Spleen (tissue), 11 donors: ENCODE results near the gene CYP2E1. TPM values are rescaled to one million over a fixed set of nuclear protein-coding genes. Genes with fewer than 3 reads are reported as not detected.
"Not testable (repeated sequence)": the region's sequence is repeated elsewhere in the genome, so short reads cannot be mapped to it uniquely, and the experiment has no call there.

Source experiments
- DNase-seq: peaks from one replicate; pipeline ENCODE4 v3.0.0-alpha.2; 2020
- H3K27ac ChIP-seq, 8 donors: fragments of 200-600 bp; sonication (generic) in 7 of 8; 1 replicate in 4 of 8; 2 replicates in 4 of 8; pipeline versions ENCODE4 v1.5.0 to v1.8.0; 2016 to 2021; ENCODE audit warnings: inconsistent platforms in 4 of 8, mild to moderate bottlenecking in 4 of 8, moderate library complexity in 1 of 8
- H3K27me3 ChIP-seq, 7 donors: fragments of 200-600 bp; sonication (generic) in 6 of 7; replicated peaks in 1 of 7; 1 replicate in 4 of 7; 2 replicates in 3 of 7; pipeline versions ENCODE4 v1.5.0 to v1.8.0; 2016 to 2021; ENCODE audit warnings: inconsistent platforms in 3 of 7, mild to moderate bottlenecking in 1 of 7
- H3K36me3 ChIP-seq, 6 donors: fragments of 200-600 bp; sonication (generic) in 5 of 6; 1 replicate in 4 of 6; 2 replicates in 2 of 6; pipeline versions ENCODE4 v1.5.0 to v1.8.0; 2016 to 2021; ENCODE audit warnings: inconsistent platforms in 2 of 6
- H3K4me1 ChIP-seq, 6 donors: fragments of 200-600 bp; sonication (generic) in 5 of 6; 1 replicate in 3 of 6; 2 replicates in 3 of 6; pipeline versions ENCODE4 v1.5.0 to v1.8.0; 2016 to 2021; ENCODE audit warnings: inconsistent platforms in 3 of 6
- H3K4me3 ChIP-seq, 8 donors: fragments of 200-600 bp; sonication (generic) in 7 of 8; 1 replicate in 4 of 8; 2 replicates in 4 of 8; pipeline versions ENCODE4 v1.5.0 to v1.8.0; 2016 to 2021; ENCODE audit warnings: inconsistent platforms in 4 of 8, mild to moderate bottlenecking in 4 of 8, moderate library complexity in 2 of 8
- H3K9me3 ChIP-seq, 8 donors: fragments of 200-600 bp; sonication (generic) in 7 of 8; 1 replicate in 4 of 8; 2 replicates in 4 of 8; pipeline versions ENCODE4 v1.5.0 to v1.8.0; 2016 to 2021; ENCODE audit warnings: inconsistent platforms in 4 of 8
- CTCF ChIP-seq, 11 experiments: fragments of 200-600 bp in 7 of 11; fragments of 450-650 bp in 4 of 11; sonication (generic) in 4 of 11; IDR thresholded peaks in 8 of 11; conservative IDR thresholded peaks in 3 of 11; 1 replicate in 7 of 11; 2 replicates in 4 of 11; pipeline versions ENCODE4 v1.4.0 to v1.8.0; 2016 to 2021; ENCODE audit warnings: antibody characterized with exemption in 11 of 11, inconsistent platforms in 4 of 11, mild to moderate bottlenecking in 1 of 11
- POLR2A ChIP-seq, 3 donors: fragments of 450-650 bp; IDR thresholded peaks; one replicate each; pipeline ENCODE4 v1.5.1; 2017; ENCODE audit warnings: antibody characterized with exemption in 3 of 3, mild to moderate bottlenecking in 1 of 3
- POLR2AphosphoS5 ChIP-seq, 3 donors: sonication (generic); formaldehyde crosslinking; IDR thresholded peaks; one replicate each; pipeline ENCODE4 v1.5.1; 2017; ENCODE audit warnings: antibody characterized with exemption in 3 of 3
- WGBS, 5 donors: extraction: QIAGEN DNeasy Blood & Tissue Kit in 3 of 5; methylation state at CpG; one replicate each; pipeline versions ENCODE4 v1.1.5 to v1.1.7; 2013 to 2018; 5-methylcytosine and 5-hydroxymethylcytosine counted together
- intact Hi-C: fragments of 100-400 bp; cut with DNase I; formaldehyde crosslinking; loops from one replicate; pipeline ENCODE4 v1.15.0; 2023; ENCODE audit warnings: low total_unique reads
- polyA plus RNA-seq, 3 donors: library from polyadenylated mRNA; stranded (reverse); fragments of 200-250 nt; gene quantifications; one replicate each; pipeline ENCODE4 v1.2.1, GENCODE V29; 2013
- total RNA-seq, 7 donors: library from RNA; depleted of rRNA in 3 of 7; stranded (reverse); fragments of >200 nt in 3 of 7; fragmentation: NEBNext Ultra II Directional in 4 of 7; extraction: Animal tissue kit (Norgen Biotek cat#: 25700) in 4 of 7; gene quantifications; one replicate each; pipeline versions ENCODE4 v1.1.0 to v1.2.1, GENCODE V29; 2016 to 2021
- donor health status: healthy with polysubstance abuse.
- donor health status: DM: no; HTN: no; CAD: no; lungs with moderate emphysema.
- donor health status: DM: no; HTN: no; CAD: no.
- donor health status: Bipolar disorder and iron deficiency.
- donor health status: healthy.
- donor health status: DM: no; HTN: no; CAD: no.
- donor health status: DM: yes; HTN: yes; CAD: no.

Gene CYP2E1
- total and polyA plus RNA-seq, 10 donors: 0.61 to 4.0 (median 1.5) TPM

GRCh38 chr10:133567609-133568286, 40.6 kb downstream of the CYP2E1 start:
- no peak overlapping the region for H3K4me3 ChIP-seq
- DNase-seq: no peak
- H3K27me3 ChIP-seq: peaks cover 0 to 36% (median 7%) of the 10 kb centered on the region in 7 donors
- intact Hi-C loops: no loop called here
- no peaks in the 10 kb centered on the region for H3K4me1 ChIP-seq
- WGBS, 5 donors: 88 to 92% (median 90%) methylated on average over 18 to 29 of the region's 29 CpGs
- peaks cover 0 to 32% (median 14%) of the 10 kb centered on the region in 8 donors for H3K9me3 ChIP-seq
- no peaks in the 10 kb centered on the region for H3K36me3 ChIP-seq
- no peak overlapping the region for H3K27ac ChIP-seq
- no peak for TF ChIP-seq CTCF (IDR thresholded peaks at IDR 0.05 in 8 of 11, conservative IDR thresholded peaks at IDR 0.05 in 3 of 11)
- no peak for TF ChIP-seq POLR2A (IDR thresholded peaks at IDR 0.05)
- TF ChIP-seq POLR2AphosphoS5 (IDR thresholded peaks at IDR 0.05): no peak

GRCh38 chr10:133568287-133568614, 41.1 kb downstream of the CYP2E1 start:
- Histone ChIP-seq H3K27me3 (peaks cover 0 to 36% (median 7%) of the 10 kb centered on the region in 7 donors), H3K9me3 (peaks cover 1 to 37% (median 19%) of the 10 kb centered on the region in 8 donors), H3K36me3 (no peaks in the 10 kb centered on the region), H3K4me1 (no peaks in the 10 kb centered on the region), H3K27ac (no peak overlapping the region), H3K4me3 (no peak overlapping the region)
- no peak for TF ChIP-seq POLR2AphosphoS5 (IDR thresholded peaks at IDR 0.05)
- no peak for TF ChIP-seq POLR2A (IDR thresholded peaks at IDR 0.05)
- no peak for TF ChIP-seq CTCF (IDR thresholded peaks at IDR 0.05 in 8 of 11, conservative IDR thresholded peaks at IDR 0.05 in 3 of 11)
- WGBS, 5 donors: 87 to 92% (median 89%) methylated on average over 14 to 22 of the region's 22 CpGs
- no peak for DNase-seq
- intact Hi-C loops: no loop called here

GRCh38 chr10:133568831-133569527, 41.8 kb downstream of the CYP2E1 start:
- H3K27me3 ChIP-seq: peaks cover 0 to 36% (median 7%) of the 10 kb centered on the region in 7 donors
- H3K27ac ChIP-seq, intact Hi-C loops, DNase-seq, H3K4me1 ChIP-seq, H3K36me3 ChIP-seq: not testable (repeated sequence)
- H3K4me3 ChIP-seq: peak overlapping the region in 1 of 8 donors; percentile 37
- 15 to 68% (median 27%) methylated on average over 5 to 16 of the region's 80 CpGs; no CpG with 5 or more reads in 2 of the 5 donors for WGBS, 5 donors
- H3K9me3 ChIP-seq: peaks cover 2 to 44% (median 26%) of the 10 kb centered on the region in 8 donors

GRCh38 chr10:133569801-133570200, 42.6 kb downstream of the CYP2E1 start:
- 52 to 75% (median 55%) methylated on average over 14 to 17 of the region's 21 CpGs; no CpG with 5 or more reads in 1 of the 5 donors for WGBS, 5 donors
- H3K27ac ChIP-seq, H3K4me1 ChIP-seq, H3K36me3 ChIP-seq, DNase-seq, intact Hi-C loops, H3K4me3 ChIP-seq: not testable (repeated sequence)
- peaks cover 0 to 36% (median 7%) of the 10 kb centered on the region in 7 donors for H3K27me3 ChIP-seq
- H3K9me3 ChIP-seq: peaks cover 2 to 51% (median 33%) of the 10 kb centered on the region in 8 donors

- WGBS, 5 donors: 86 to 95% (median 92%) methylated on average over 8 to 11 of the region's 11 CpGs; no CpG with 5 or more reads in 1 of the 5 donors
- H3K27ac ChIP-seq, DNase-seq, H3K36me3 ChIP-seq, intact Hi-C loops, H3K4me1 ChIP-seq, H3K4me3 ChIP-seq: not testable (repeated sequence)
- H3K9me3 ChIP-seq: peaks cover 2 to 33% (median 22%) of the 10 kb centered on the region in 8 donors
- H3K27me3 ChIP-seq: peaks cover 0 to 17% (median 0%) of the 10 kb centered on the region in 7 donors
Observed at GRCh38 chr10:133572055-133572454, 44.9 kb downstream of the CYP2E1 start.

GRCh38 chr10:133573460-133573859, 46.3 kb downstream of the CYP2E1 start:
- DNase-seq, H3K4me1 ChIP-seq, intact Hi-C loops, H3K27me3 ChIP-seq, H3K27ac ChIP-seq, H3K4me3 ChIP-seq, H3K36me3 ChIP-seq: not testable (repeated sequence)
- H3K9me3 ChIP-seq: peaks cover 2 to 26% (median 22%) of the 10 kb centered on the region in 8 donors
- 75 to 89% (median 79%) methylated on average over 1 of the region's 1 CpG for WGBS, 5 donors

GRCh38 chr10:133577037-133577436, 49.9 kb downstream of the CYP2E1 start:
- intact Hi-C loops, DNase-seq, H3K4me3 ChIP-seq, H3K4me1 ChIP-seq, H3K36me3 ChIP-seq, H3K27ac ChIP-seq: not testable (repeated sequence)
- 77 to 87% (median 82%) methylated on average over 5 to 20 of the region's 31 CpGs; no CpG with 5 or more reads in 2 of the 5 donors for WGBS, 5 donors
- Histone ChIP-seq H3K9me3 (peaks cover 2 to 38% (median 22%) of the 10 kb centered on the region in 8 donors), H3K27me3 (peaks cover 0 to 11% (median 0%) of the 10 kb centered on the region in 7 donors)
